A673 (cell line): ENCODE results near the gene PLXNA1. TPM values are rescaled to one million over a fixed set of nuclear protein-coding genes. Genes with fewer than 3 reads are reported as not detected.

ENCODE experiments used
- BruUV-seq: library from RNA; stranded (reverse); fragments of 400-500 nt; replicated peaks from 2 replicates; lab custom pipeline; 2021; lab: Mats Ljungman, UMichigan
- CTCF ChIA-PET: fragments of 300-600 bp; sonication (Branson Sonifier 250); formaldehyde crosslinking; loops from one replicate; lab custom pipeline; 2022; ENCODE audit warnings: antibody characterized with exemption; lab: Charles Lee
- POLR2A ChIA-PET: fragments of 300-600 bp; sonication (Branson Sonifier 250); formaldehyde crosslinking; loops from one replicate; lab custom pipeline; 2022; ENCODE audit warnings: antibody characterized with exemption; ENCODE audit not compliant: low non-redundant PET; lab: Charles Lee
- DNase-seq: peaks from one replicate; pipeline ENCODE4 v3.0.0-alpha.2; 2015; ENCODE audit warnings: low spot score
- H3K27ac ChIP-seq: fragments of 200-600 bp; sonication (generic); 2 replicates; pipeline ENCODE4 v1.5.1; 2016; ENCODE audit warnings: mixed run types, low read depth, mild to moderate bottlenecking, mixed read lengths, antibody characterized with exemption, low read length; ENCODE audit not compliant: poor library complexity, severe bottlenecking
- H3K27me3 ChIP-seq: fragments of 200-600 bp; sonication (generic); replicated peaks from 2 replicates; pipeline ENCODE4 v1.6.1; 2017; ENCODE audit warnings: mixed run types, low read depth, mild to moderate bottlenecking, mixed read lengths, antibody characterized with exemption, low read length; ENCODE audit not compliant: insufficient read depth, poor library complexity
- H3K36me3 ChIP-seq: fragments of 200-600 bp; sonication (generic); 2 replicates; pipeline ENCODE4 v1.6.1; 2016; ENCODE audit warnings: mixed run types, mild to moderate bottlenecking, mixed read lengths, antibody characterized with exemption, low read length; ENCODE audit not compliant: insufficient read depth, poor library complexity, severe bottlenecking
- H3K4me1 ChIP-seq: fragments of 200-600 bp; sonication (generic); 2 replicates; pipeline ENCODE4 v1.6.1; 2017; ENCODE audit warnings: mixed run types, mild to moderate bottlenecking, mixed read lengths, antibody characterized with exemption, low read length; ENCODE audit not compliant: insufficient read depth, poor library complexity, severe bottlenecking
- H3K4me3 ChIP-seq: fragments of 200-600 bp; sonication (generic); 2 replicates; pipeline ENCODE4 v1.5.1; 2016; ENCODE audit warnings: low read depth, mixed run types, mild to moderate bottlenecking, mixed read lengths, low read length; ENCODE audit not compliant: poor library complexity, severe bottlenecking
- H3K9me3 ChIP-seq: fragments of 200-600 bp; sonication (generic); 2 replicates; pipeline ENCODE4 v1.6.1; 2016; ENCODE audit warnings: mixed run types, low read depth, mild to moderate bottlenecking, mixed read lengths, antibody characterized with exemption, low read length; ENCODE audit not compliant: poor library complexity, severe bottlenecking
- CTCF ChIP-seq: fragments of 300-800, 200-600 bp; sonication (generic); conservative IDR thresholded peaks from 2 replicates; pipeline ENCODE4 v1.5.1; 2017; ENCODE audit warnings: low read depth, mild to moderate bottlenecking, antibody characterized with exemption, low read length, moderate library complexity, mixed read lengths
- EZH2 ChIP-seq: fragments of 200-600 bp; sonication (generic); IDR thresholded peaks from 2 replicates; pipeline ENCODE4 v1.6.1; 2017; ENCODE audit warnings: borderline replicate concordance, low read depth, mild to moderate bottlenecking, mixed read lengths, antibody characterized with exemption, low read length; ENCODE audit not compliant: poor library complexity, severe bottlenecking
- intact Hi-C: fragments of 100-400 bp; cut with micrococcal nuclease; formaldehyde crosslinking; loops from one replicate; pipeline ENCODE4 v1.10.0; 2022; ENCODE audit not compliant: unreplicated experiment
- total RNA-seq: library from RNA; stranded (reverse); gene quantifications from 2 replicates; pipeline ENCODE4 v1.2.3, GENCODE V29; 2021

PLXNA1 gene
- total RNA-seq, 1 experiment from 2014 or later: 33.6 TPM

- Histone ChIP-seq H3K4me1 (peaks cover 40% of the 10 kb centered on the region), H3K9me3 (no peaks in the 10 kb centered on the region), H3K4me3 (no peak overlapping the region), H3K36me3 (no peaks in the 10 kb centered on the region), H3K27ac (no peak overlapping the region), H3K27me3 (no peaks in the 10 kb centered on the region)
- ChIA-PET POLR2A (no interaction called here), CTCF (no interaction called here)
- no TSS peak for BruUV-seq
- TF ChIP-seq CTCF: no peak
- no peak for TF ChIP-seq EZH2
- no peak for DNase-seq
- intact Hi-C loops: no loop called here
Observed at GRCh38 chr3:126997455-126998038, 14.6 kb downstream of the PLXNA1 start.

- TF ChIP-seq CTCF (no peak), EZH2 (no peak)
- no peak overlapping the region for H3K4me3 ChIP-seq
- no peaks in the 10 kb centered on the region for H3K36me3 ChIP-seq
- no peaks in the 10 kb centered on the region for H3K9me3 ChIP-seq
- POLR2A ChIA-PET: no interaction called here
- intact Hi-C loops: no loop called here
- CTCF ChIA-PET: no interaction called here
- DNase-seq: no peak
- peaks cover 43% of the 10 kb centered on the region for H3K4me1 ChIP-seq
- no peak overlapping the region for H3K27ac ChIP-seq
- H3K27me3 ChIP-seq: no peaks in the 10 kb centered on the region
- no TSS peak for BruUV-seq
Observed at GRCh38 chr3:126998320-126998719, 15.4 kb downstream of the PLXNA1 start.

GRCh38 chr3:126998728-126999127 lies 15.8 kb downstream of the PLXNA1 start:
- Histone ChIP-seq H3K36me3 (no peaks in the 10 kb centered on the region), H3K4me1 (peaks cover 43% of the 10 kb centered on the region), H3K27me3 (no peaks in the 10 kb centered on the region), H3K27ac (peak overlapping the region; percentile 37), H3K9me3 (no peaks in the 10 kb centered on the region), H3K4me3 (no peak overlapping the region)
- POLR2A ChIA-PET: no interaction called here
- no peak for DNase-seq
- no TSS peak for BruUV-seq
- intact Hi-C loops: no loop called here
- CTCF ChIA-PET: no interaction called here
- TF ChIP-seq EZH2 (no peak), CTCF (no peak)
